PFSK-1 (cell line): Measurements from ENCODE around the gene SOCS7.

Source experiments
- FOXP2 ChIP-seq: optimal IDR thresholded peaks from 2 replicates; pipeline ENCODE3; 2011; ENCODE audit warnings: borderline replicate concordance, control low read depth, inconsistent platforms; ENCODE audit not compliant: insufficient read depth; ENCODE audit errors: extremely low read length, extremely low read depth
- POLR2AphosphoS5 ChIP-seq: IDR thresholded peaks from 2 replicates; pipeline ENCODE4 v1.6.1; 2012; ENCODE audit warnings: low read depth, mild to moderate bottlenecking, control low read depth, low read length, moderate library complexity
- REST ChIP-seq, 2 experiments: IDR thresholded peaks; 2 replicates each; pipeline versions ENCODE4 v1.6.1 to v1.8.0; 2011 to 2012; ENCODE audit warnings: low read depth in 2 of 2, low read length in 2 of 2, control low read depth in 1 of 2, inconsistent platforms in 1 of 2, mild to moderate bottlenecking in 1 of 2, moderate library complexity in 1 of 2; ENCODE audit not compliant: insufficient read depth in 1 of 2
- SIN3A ChIP-seq: IDR thresholded peaks from 2 replicates; pipeline ENCODE4 v1.6.1; 2012; ENCODE audit warnings: mild to moderate bottlenecking, low read length, moderate library complexity, borderline replicate concordance; ENCODE audit not compliant: insufficient read depth
- TAF1 ChIP-seq: IDR thresholded peaks from 2 replicates; pipeline ENCODE4 v1.6.1; 2012; ENCODE audit warnings: low read length, control low read depth, borderline replicate concordance; ENCODE audit not compliant: insufficient read depth

Gene SOCS7

GRCh38 chr17:38364741-38365140, 13.1 kb downstream of the SOCS7 start:
- TF ChIP-seq POLR2AphosphoS5 (no peak), FOXP2 (no peak), SIN3A (no peak), TAF1 (no peak), REST (IDR thresholded peaks at IDR 0.05; ENCODE audit: insufficient read depth in 1 of 2, low read depth in 2 of 2, low read length in 2 of 2) (no peak)

GRCh38 chr17:38369124-38369886, 17.7 kb downstream of the SOCS7 start:
- TF ChIP-seq SIN3A (no peak), POLR2AphosphoS5 (no peak), FOXP2 (no peak), TAF1 (no peak), REST (IDR thresholded peaks at IDR 0.05; ENCODE audit: insufficient read depth in 1 of 2, low read depth in 2 of 2, low read length in 2 of 2) (no peak)

- TF ChIP-seq POLR2AphosphoS5 (no peak), SIN3A (no peak), FOXP2 (no peak), TAF1 (no peak), REST (IDR thresholded peaks at IDR 0.05; ENCODE audit: insufficient read depth in 1 of 2, low read depth in 2 of 2, low read length in 2 of 2) (no peak)
Measured at GRCh38 chr17:38379448-38379847, 27.8 kb downstream of the SOCS7 start.

GRCh38 chr17:38395090-38395489, 43.4 kb downstream of the SOCS7 start:
- TF ChIP-seq POLR2AphosphoS5 (no peak), FOXP2 (no peak), TAF1 (no peak), REST (IDR thresholded peaks at IDR 0.05; ENCODE audit: insufficient read depth in 1 of 2, low read depth in 2 of 2, low read length in 2 of 2) (no peak), SIN3A (no peak)

GRCh38 chr17:38397227-38397626, 45.6 kb downstream of the SOCS7 start:
- TF ChIP-seq FOXP2 (no peak), POLR2AphosphoS5 (no peak), SIN3A (no peak), REST (IDR thresholded peaks at IDR 0.05; ENCODE audit: insufficient read depth in 1 of 2, low read depth in 2 of 2, low read length in 2 of 2) (no peak), TAF1 (no peak)
